ENCODE results near the gene ACKR4.
"Not testable (repeated sequence)": the region's sequence is repeated elsewhere in the genome, so short reads cannot be mapped to it uniquely, and the experiment has no call there.

Gene ACKR4

GRCh38 chr3:132606085-132606484 is 9.0 kb downstream of the ACKR4 start:
- H3K27ac ChIP-seq: no peak overlapping the region

GRCh38 chr3:132606620-132607019 is 9.6 kb downstream of the ACKR4 start:
- H3K27ac ChIP-seq: not testable (repeated sequence)

More at GRCh38 chr3:132606085-132606484, 9.0 kb downstream of the ACKR4 start:
- TF ChIP-seq ZFX (IDR thresholded peaks at IDR 0.05; ENCODE audit: borderline replicate concordance): no peak
- no peak for TF ChIP-seq CTCF (IDR thresholded peaks at IDR 0.05)

- H3K27ac ChIP-seq: not testable (repeated sequence)
Observed at GRCh38 chr3:132615301-132615700, 18.2 kb downstream of the ACKR4 start.

- H3K27ac ChIP-seq: no peak overlapping the region
- no peak for TF ChIP-seq CTCF (IDR thresholded peaks at IDR 0.05)
- TF ChIP-seq ZFX (IDR thresholded peaks at IDR 0.05; ENCODE audit: borderline replicate concordance): no peak
Observed at GRCh38 chr3:132615881-132616280, 18.8 kb downstream of the ACKR4 start.

GRCh38 chr3:132616780-132617179 is 19.7 kb downstream of the ACKR4 start:
- TF ChIP-seq ZFX (IDR thresholded peaks at IDR 0.05; ENCODE audit: borderline replicate concordance) (no peak), CTCF (IDR thresholded peaks at IDR 0.05) (no peak)
- H3K27ac ChIP-seq: no peak overlapping the region

GRCh38 chr3:132622148-132622547 is 25.1 kb downstream of the ACKR4 start:
- TF ChIP-seq CTCF (IDR thresholded peaks at IDR 0.05) (no peak), ZFX (IDR thresholded peaks at IDR 0.05; ENCODE audit: borderline replicate concordance) (no peak)
- H3K27ac ChIP-seq: no peak overlapping the region

GRCh38 chr3:132622761-132623160 is 25.7 kb downstream of the ACKR4 start:
- no peak overlapping the region for H3K27ac ChIP-seq

GRCh38 chr3:132623646-132624045 is 26.6 kb downstream of the ACKR4 start:
- TF ChIP-seq CTCF (IDR thresholded peaks at IDR 0.05) (no peak), ZFX (IDR thresholded peaks at IDR 0.05; ENCODE audit: borderline replicate concordance) (no peak)
- H3K27ac ChIP-seq: no peak overlapping the region

More at GRCh38 chr3:132622761-132623160, 25.7 kb downstream of the ACKR4 start:
- TF ChIP-seq CTCF (IDR thresholded peaks at IDR 0.05) (no peak), ZFX (IDR thresholded peaks at IDR 0.05; ENCODE audit: borderline replicate concordance) (no peak)

All from 22Rv1 (cell line).